Stimulated activated CD8-positive, alpha-beta memory T cell treated with anti-CD3 and anti-CD28 coated beads, Interleukin-12 subunit alpha, Interleukin-12 subunit beta, amount 100 ng/mL, for 4 hours (primary cell): ENCODE measurements around the gene INSYN2B.
"Not testable (repeated sequence)": the region's sequence is repeated elsewhere in the genome, so short reads cannot be mapped to it uniquely, and the experiment has no call there.

ENCODE experiments used
- DNase-seq: peaks from one replicate; pipeline ENCODE4 v3.0.0-alpha.2; 2020; ENCODE audit warnings: low read depth

INSYN2B gene

GRCh38 chr5:169971780-169972179 is 8.5 kb downstream of the INSYN2B start:
- DNase-seq = no peak

- DNase-seq = no peak
These were observed 9.2 kb downstream of the INSYN2B start for GRCh38 chr5:169970911-169971765.

GRCh38 chr5:169970339-169970738 is 10.0 kb downstream of the INSYN2B start:
- DNase-seq = no peak

DNA sequence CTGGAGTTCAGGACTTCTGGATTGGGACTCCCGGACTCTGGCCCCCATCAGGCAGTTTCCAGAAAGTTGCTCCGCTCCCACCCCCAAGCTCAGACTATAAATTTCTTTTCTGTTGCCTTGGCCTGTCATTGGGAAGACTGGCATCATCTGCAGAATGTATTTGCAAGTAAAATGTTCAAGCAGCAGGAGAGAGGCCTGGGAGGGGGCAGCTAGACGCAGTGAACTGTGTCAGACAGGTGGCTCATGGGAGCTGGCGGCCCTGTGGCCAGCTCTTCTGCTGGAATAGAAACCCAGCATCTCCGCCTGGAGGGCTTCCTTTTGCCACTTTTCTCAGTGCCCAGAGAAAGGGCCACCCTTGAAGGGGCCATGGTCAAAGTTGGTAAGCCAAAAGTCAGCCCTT is 16.0 kb downstream of the INSYN2B start:
- DNase-seq = no peak

GRCh38 chr5:169960659-169961058 is 19.6 kb downstream of the INSYN2B start:
- no peak for DNase-seq

- no peak for DNase-seq
These were observed 22.0 kb downstream of the INSYN2B start for GRCh38 chr5:169958278-169958677.

DNA sequence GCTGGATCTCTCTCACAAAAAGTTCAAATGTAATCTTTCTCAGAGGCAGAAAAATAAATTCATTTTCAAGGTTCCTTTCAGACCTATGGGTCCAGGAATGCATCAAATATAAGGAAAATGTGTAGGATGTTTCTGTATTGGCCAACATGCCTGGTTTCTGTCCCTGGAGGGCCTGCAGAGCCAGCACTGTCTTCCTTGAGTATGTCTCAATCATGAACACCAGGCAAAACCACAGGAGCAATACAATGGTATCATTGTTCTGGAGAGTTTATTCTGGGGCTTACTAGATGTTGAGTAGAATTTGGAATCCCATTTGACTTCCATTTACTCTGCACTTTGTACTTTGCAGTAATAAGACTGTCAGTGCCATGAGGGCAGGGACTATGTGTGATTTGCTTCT is 23.5 kb downstream of the INSYN2B start:
- DNase-seq = no peak

- no peak for DNase-seq
These were observed 24.2 kb downstream of the INSYN2B start for GRCh38 chr5:169956126-169956525.

DNA sequence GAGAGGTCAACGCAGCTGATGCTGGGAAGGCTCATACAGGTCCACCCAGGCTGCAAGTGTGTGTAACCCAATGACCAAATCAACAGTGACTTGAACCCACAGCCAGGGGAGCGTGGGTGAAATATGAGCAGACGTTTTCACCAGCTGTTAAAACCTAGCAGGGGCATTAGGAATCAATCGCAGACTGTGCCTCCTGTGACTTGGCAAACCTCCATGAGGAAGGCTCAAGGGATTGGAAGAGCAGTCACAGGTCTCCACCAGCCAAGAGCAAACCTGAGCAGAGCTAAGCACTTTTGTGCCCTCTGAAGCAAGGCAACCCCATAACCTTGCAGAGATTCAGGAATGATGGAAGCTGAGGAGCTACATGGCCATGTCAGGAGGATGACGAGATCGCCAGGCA is 25.5 kb downstream of the INSYN2B start:
- no peak for DNase-seq

DNA sequence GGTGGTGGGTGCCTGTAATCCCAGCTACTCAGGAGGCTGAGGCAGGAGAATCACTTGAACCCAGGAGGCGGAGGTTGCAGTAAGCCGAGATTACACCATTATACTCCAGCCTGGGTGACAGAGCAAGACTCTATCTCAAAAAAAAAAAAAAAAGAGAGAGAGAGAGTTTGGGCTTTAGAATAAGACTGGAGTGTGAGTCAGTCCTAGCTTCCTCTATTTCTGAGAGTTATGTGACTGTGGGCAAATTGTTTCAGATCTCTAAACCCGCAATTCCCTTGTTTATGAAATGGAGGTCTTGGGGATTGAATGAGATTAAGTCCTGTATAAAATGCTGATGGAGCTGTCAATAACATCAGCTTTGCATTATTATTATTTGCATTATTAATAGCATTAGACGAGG is 27.1 kb downstream of the INSYN2B start:
- DNase-seq = not testable (repeated sequence)

DNA sequence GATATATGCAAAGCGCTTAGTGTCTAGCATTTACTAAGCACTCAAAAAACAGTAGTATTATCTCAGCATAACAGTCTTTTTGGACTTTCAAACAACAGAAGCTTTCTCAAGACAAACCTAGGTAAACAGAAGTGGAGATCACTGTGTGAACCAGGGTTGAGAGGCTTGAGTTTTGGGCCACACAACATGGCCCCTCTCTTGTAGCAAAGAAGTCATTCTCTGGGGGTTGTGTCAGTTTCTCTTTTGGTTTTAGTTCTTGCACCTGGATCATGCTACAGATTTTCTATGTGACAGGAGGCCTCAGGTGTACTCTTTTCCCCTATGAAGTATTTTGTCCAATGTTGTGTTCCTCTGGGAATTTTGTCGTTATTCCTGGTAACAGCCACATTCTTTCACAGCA is 30.0 kb downstream of the INSYN2B start:
- no peak for DNase-seq

GRCh38 chr5:169946743-169947295 is 33.5 kb downstream of the INSYN2B start:
- no peak for DNase-seq

GRCh38 chr5:169945831-169946261 is 34.4 kb downstream of the INSYN2B start:
- DNase-seq = no peak

- DNase-seq = no peak
These were observed 35.2 kb downstream of the INSYN2B start for GRCh38 chr5:169944922-169945680.

DNA sequence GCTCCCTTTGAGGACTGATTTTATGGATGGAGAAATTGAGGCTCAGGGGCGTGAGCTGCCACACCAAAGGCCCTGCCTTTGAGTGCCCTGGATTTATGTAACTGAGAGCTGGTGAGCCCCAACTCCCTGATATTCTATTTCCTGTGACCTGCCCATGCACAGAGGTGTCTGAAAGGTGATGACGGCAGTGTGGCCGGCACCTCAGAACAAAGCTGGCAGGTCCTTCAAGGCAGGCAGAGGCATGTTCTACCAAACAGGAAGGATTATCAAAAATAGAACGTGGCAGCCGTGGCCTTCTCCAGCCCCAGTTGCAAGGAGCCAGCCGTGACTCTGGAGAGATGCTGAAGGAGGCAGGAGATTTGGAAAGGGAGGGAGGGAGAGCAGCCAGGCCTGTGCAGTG is 36.2 kb downstream of the INSYN2B start:
- no peak for DNase-seq

DNA sequence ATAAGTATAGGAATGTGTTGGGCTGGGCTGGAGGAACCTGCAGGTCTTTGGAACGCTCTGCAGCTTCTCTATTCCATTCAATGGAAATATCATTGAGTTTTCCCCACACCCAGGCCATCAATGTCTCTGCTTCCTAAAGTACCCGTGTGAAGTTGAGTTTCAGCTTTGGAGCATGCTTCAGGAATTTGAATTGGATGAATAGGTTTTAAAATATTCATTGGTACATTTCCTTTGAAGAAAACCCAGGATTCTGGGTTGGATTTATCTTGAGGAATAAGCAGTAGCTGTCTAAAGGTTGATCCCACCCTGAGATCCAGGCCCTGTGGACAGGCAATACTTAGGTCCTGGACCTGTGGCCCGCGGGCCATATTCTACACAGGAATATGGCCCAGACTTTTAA is 37.3 kb downstream of the INSYN2B start:
- no peak for DNase-seq

DNA sequence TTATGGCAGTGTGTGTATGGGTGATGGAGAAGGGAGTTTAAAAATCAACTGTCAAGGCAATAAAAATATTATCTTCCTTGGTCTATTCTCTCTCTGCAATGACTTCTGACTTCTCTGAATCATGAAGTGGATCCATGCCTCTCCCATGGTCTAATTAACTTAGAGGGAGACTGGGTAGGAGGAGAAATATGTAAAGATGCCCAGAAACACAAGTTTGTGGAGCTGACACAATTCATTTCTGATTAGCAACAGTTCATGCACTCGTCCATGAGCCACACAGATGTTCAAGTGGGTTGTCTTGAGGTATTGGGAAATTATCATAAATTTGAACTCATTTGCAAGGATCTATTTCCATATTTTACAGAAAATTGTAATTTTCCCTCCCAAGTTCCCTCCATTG is 38.1 kb downstream of the INSYN2B start:
- no peak for DNase-seq

DNA sequence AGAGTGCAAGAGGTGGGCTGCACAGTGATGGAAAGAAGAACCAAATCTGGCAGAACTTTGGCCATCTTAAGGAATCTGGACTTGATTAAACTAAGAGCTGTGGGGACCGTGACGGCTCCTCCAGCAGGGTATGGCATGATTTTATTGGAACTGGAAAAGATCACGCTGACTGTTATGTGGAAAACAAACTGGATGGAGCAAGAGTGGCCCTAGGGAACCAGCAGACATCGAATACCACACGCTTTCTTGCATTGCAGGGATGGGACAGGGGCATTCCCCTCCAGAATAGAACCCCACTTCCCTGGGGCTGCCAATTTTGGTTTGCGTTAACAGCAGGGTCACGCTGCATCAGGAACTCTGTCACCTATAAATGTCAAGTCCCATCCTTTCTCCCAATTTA is 38.8 kb downstream of the INSYN2B start:
- DNase-seq = no peak

DNA sequence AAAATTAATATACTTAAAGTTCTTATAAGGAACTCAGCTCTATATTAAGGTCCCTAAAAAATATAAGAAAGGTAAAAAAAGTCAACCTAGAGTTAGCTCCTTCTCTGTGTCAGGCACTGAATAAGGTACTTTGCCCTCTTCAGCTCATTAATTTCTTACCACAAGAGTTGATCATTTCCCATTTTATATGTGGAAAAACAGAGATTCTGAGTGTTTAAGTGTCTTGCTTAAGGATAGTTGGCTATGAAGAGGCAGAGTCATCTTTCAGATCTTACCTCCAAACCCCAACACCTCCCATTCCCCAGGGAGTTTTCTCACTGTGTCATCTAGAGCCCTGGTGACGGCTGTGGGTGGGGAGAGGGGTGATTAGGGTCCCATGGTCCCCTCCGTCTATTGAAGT is 40.6 kb downstream of the INSYN2B start:
- no peak for DNase-seq

GRCh38 chr5:169938439-169938838 is 41.9 kb downstream of the INSYN2B start:
- no peak for DNase-seq

GRCh38 chr5:169935762-169936161 is 44.5 kb downstream of the INSYN2B start:
- no peak for DNase-seq

DNA sequence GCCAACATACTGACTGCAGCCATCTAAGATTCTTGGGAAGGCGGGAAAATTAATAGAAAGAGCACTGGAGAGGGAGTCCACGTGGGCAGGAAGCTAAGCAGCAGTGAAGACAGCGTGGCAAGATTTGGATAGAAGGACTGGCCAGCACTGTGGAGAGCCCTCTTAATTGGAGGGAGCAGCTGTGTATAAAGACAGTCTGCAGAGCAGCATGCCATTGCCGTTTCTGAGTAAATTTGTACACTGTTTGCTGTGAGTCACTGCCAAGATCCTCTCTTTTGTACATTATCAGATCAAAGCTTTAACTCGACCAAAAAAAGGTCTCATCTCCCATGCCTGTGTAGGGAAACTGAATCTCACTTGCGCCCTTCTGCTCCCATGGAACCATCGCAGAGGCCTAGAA is 45.3 kb downstream of the INSYN2B start:
- no peak for DNase-seq

GRCh38 chr5:169933616-169934015 is 46.7 kb downstream of the INSYN2B start:
- DNase-seq = no peak
